OCI-LY7 (cell line): Measurements from ENCODE around the gene AXDND1. TPM values are rescaled to one million over a fixed set of nuclear protein-coding genes. Genes with fewer than 3 reads are reported as not detected.

Source experiments
- BruUV-seq: library from RNA; stranded (reverse); fragments of 400-500 nt; replicated peaks from 2 replicates; lab custom pipeline; 2021; lab: Mats Ljungman, UMichigan
- CTCF ChIA-PET: fragments of 300-600 bp; sonication (Branson Sonifier 250); formaldehyde crosslinking; loops from one replicate; lab custom pipeline; 2022; ENCODE audit warnings: antibody characterized with exemption; ENCODE audit not compliant: unreplicated experiment; lab: Charles Lee
- POLR2A ChIA-PET: fragments of 300-600 bp; sonication (Branson Sonifier 250); formaldehyde crosslinking; loops from one replicate; lab custom pipeline; 2022; ENCODE audit warnings: antibody characterized with exemption; lab: Charles Lee
- DNase-seq: peaks from one replicate; pipeline ENCODE4 v3.0.0-alpha.2; 2015; ENCODE audit warnings: low spot score
- H2AFZ ChIP-seq: fragments of 200-600 bp; sonication (generic), shearing (Covaris generic); 2 replicates; pipeline ENCODE4 v1.6.1; 2014; ENCODE audit warnings: mild to moderate bottlenecking, antibody characterized with exemption, low read length, moderate library complexity
- H3K27ac ChIP-seq: fragments of 200-600 bp; sonication (generic); 2 replicates; pipeline ENCODE4 v1.5.1; 2014; ENCODE audit warnings: mixed run types, low read depth, mild to moderate bottlenecking, moderate library complexity, low read length, inconsistent platforms; ENCODE audit not compliant: poor library complexity, severe bottlenecking
- H3K36me3 ChIP-seq: fragments of 200-600 bp; sonication (generic); 2 replicates; pipeline ENCODE4 v1.6.1; 2014; ENCODE audit warnings: mild to moderate bottlenecking, antibody characterized with exemption, low read length, moderate library complexity, mixed read lengths; ENCODE audit not compliant: insufficient read depth
- H3K4me1 ChIP-seq: fragments of 200-600 bp; sonication (generic); 2 replicates; pipeline ENCODE4 v1.5.1; 2014; ENCODE audit warnings: mild to moderate bottlenecking, low read length; ENCODE audit not compliant: insufficient read depth, poor library complexity, severe bottlenecking
- H3K4me2 ChIP-seq: fragments of 200-600 bp; sonication (generic); 2 replicates; pipeline ENCODE4 v1.6.1; 2014; ENCODE audit warnings: mild to moderate bottlenecking, low read length
- H3K4me3 ChIP-seq: fragments of 200-600 bp; sonication (generic); 2 replicates; pipeline ENCODE4 v1.5.1; 2014; ENCODE audit warnings: mild to moderate bottlenecking, low read depth, low read length; ENCODE audit not compliant: poor library complexity, severe bottlenecking
- H3K79me2 ChIP-seq: fragments of 200-600 bp; sonication (generic); 2 replicates; pipeline ENCODE4 v1.6.1; 2016; ENCODE audit warnings: low read depth, mild to moderate bottlenecking, low read length, moderate library complexity, mixed read lengths; ENCODE audit not compliant: insufficient read depth
- H3K9me2 ChIP-seq: fragments of 200-600 bp; sonication (generic); 2 replicates; pipeline ENCODE4 v1.6.1; 2016; ENCODE audit warnings: mild to moderate bottlenecking, low read length, mixed read lengths; ENCODE audit not compliant: insufficient read depth
- H3K9me3 ChIP-seq: fragments of 200-600 bp; sonication (generic); 2 replicates; pipeline ENCODE4 v1.6.1; 2014; ENCODE audit warnings: mild to moderate bottlenecking, mixed run types, low read length, mixed read lengths
- H4K20me1 ChIP-seq: fragments of 200-600 bp; sonication (generic); 2 replicates; pipeline ENCODE4 v1.6.1; 2014; ENCODE audit warnings: mild to moderate bottlenecking, antibody characterized with exemption, low read length, moderate library complexity, mixed read lengths; ENCODE audit not compliant: insufficient read depth
- EZH2phosphoT487 ChIP-seq: fragments of 200-600 bp; sonication (generic); IDR thresholded peaks from 2 replicates; pipeline ENCODE4 v1.6.1; 2018; ENCODE audit warnings: low read depth, borderline replicate concordance, mild to moderate bottlenecking, mixed run types, antibody characterized with exemption, low read length, moderate library complexity, mixed read lengths
- intact Hi-C: fragments of 100-400 bp; cut with micrococcal nuclease; formaldehyde crosslinking; loops from one replicate; pipeline ENCODE4 v1.10.0; 2022; ENCODE audit not compliant: unreplicated experiment
- total RNA-seq, 2 experiments: library from RNA; depleted of rRNA in 1 of 2; stranded (reverse); fragments of >200 nt in 1 of 2; shearing (Covaris generic) in 1 of 2; gene quantifications; 2 replicates each; pipeline ENCODE4 v1.2.3, GENCODE V29; 2014 to 2022
- TF ChIP-seq, protein P1 (sequence below): fragments of 200-600 bp; sonication (generic); conservative IDR thresholded peaks from 2 replicates; pipeline ENCODE4 v1.5.1; 2014; ENCODE audit warnings: mild to moderate bottlenecking, antibody characterized with exemption, low read length, moderate library complexity, mixed read lengths

AXDND1 gene
- total RNA-seq, 2 experiments from 2014 or later = 0.16 to 1.8 TPM

DNA sequence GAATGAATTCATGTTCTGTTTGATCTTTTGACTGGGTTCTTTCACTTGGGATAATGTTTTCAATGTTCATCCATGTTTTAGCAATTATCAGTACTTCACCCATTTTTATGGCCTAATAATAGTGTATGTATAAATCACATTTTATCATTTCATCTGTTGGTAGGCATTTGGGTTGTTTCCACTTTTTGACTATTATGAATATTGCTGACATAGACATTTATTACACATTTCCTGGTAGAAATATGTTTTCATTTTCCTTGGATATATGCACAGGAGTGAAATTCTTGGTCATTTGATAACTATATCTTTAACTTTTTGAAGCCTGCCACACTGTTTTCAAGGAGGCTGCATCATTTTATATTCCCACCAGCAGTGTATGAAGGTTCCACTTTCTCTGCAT, 79.8 kb downstream of the AXDND1 start:
- no peaks in the 10 kb centered on the region for H3K36me3 ChIP-seq
- no peak overlapping the region for H3K4me2 ChIP-seq
- no peak overlapping the region for H3K27ac ChIP-seq
- H3K79me2 ChIP-seq = no peaks in the 10 kb centered on the region
- no peak for TF ChIP-seq EZH2phosphoT487
- TF ChIP-seq, protein P1, sequence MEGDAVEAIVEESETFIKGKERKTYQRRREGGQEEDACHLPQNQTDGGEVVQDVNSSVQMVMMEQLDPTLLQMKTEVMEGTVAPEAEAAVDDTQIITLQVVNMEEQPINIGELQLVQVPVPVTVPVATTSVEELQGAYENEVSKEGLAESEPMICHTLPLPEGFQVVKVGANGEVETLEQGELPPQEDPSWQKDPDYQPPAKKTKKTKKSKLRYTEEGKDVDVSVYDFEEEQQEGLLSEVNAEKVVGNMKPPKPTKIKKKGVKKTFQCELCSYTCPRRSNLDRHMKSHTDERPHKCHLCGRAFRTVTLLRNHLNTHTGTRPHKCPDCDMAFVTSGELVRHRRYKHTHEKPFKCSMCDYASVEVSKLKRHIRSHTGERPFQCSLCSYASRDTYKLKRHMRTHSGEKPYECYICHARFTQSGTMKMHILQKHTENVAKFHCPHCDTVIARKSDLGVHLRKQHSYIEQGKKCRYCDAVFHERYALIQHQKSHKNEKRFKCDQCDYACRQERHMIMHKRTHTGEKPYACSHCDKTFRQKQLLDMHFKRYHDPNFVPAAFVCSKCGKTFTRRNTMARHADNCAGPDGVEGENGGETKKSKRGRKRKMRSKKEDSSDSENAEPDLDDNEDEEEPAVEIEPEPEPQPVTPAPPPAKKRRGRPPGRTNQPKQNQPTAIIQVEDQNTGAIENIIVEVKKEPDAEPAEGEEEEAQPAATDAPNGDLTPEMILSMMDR = no peak
- H4K20me1 ChIP-seq = no peaks in the 10 kb centered on the region
- ChIA-PET CTCF (no interaction called here), POLR2A (interaction anchor here (0.8 kb wide), 1 partner anchor 11 kb away, joined by 3 read pairs; no protein-coding TSS in a partner anchor)
- BruUV-seq = no TSS peak
- H2AFZ ChIP-seq = no peak overlapping the region
- H3K9me2 ChIP-seq = no peaks in the 10 kb centered on the region
- no peaks in the 10 kb centered on the region for H3K9me3 ChIP-seq
- DNase-seq = no peak
- no peak overlapping the region for H3K4me3 ChIP-seq
- intact Hi-C loops = no loop called here
- peaks cover 11% of the 10 kb centered on the region for H3K4me1 ChIP-seq

DNA sequence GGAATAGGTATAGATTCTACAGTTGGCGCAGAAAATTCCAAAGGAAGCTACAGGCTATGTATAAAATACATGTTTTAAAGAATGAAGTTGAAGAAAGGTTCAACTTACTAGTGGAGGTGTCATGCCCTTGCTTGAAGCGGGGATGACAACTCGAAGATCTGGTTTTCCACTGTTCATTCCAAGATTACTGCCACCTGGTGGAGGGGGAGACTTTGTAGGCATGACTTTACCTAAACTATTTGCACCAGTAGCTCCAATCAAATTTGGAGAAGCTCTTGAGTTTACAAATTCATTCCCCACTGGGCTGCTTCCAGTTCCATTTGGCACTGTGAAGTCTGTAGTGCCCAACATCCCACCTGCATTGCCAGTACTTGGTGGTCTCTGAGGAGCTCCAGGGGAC, 81.7 kb downstream of the AXDND1 start:
- POLR2A ChIA-PET = interaction anchor here (0.8 kb wide), 1 partner anchor 11 kb away, joined by 4 read pairs; no protein-coding TSS in a partner anchor

More for the DNA sequence above, 81.7 kb downstream of the AXDND1 start:
- Histone ChIP-seq H4K20me1 (no peaks in the 10 kb centered on the region), H3K4me2 (no peak overlapping the region), H3K27ac (no peak overlapping the region), H3K79me2 (no peaks in the 10 kb centered on the region), H2AFZ (no peak overlapping the region), H3K4me3 (no peak overlapping the region), H3K9me3 (no peaks in the 10 kb centered on the region), H3K36me3 (no peaks in the 10 kb centered on the region; the same call in 1 of the 2 replicates), H3K9me2 (no peaks in the 10 kb centered on the region), H3K4me1 (no peaks in the 10 kb centered on the region)
- CTCF ChIA-PET = no interaction called here
- intact Hi-C loops = no loop called here
- no peak for TF ChIP-seq EZH2phosphoT487
- TF ChIP-seq, protein P1 = peak; percentile 79
- no TSS peak for BruUV-seq
- peak; percentile 30 for DNase-seq
